M059J (cell line): ENCODE data around the gene PIN1. TPM values are rescaled to one million over a fixed set of nuclear protein-coding genes. Genes with fewer than 3 reads are reported as not detected.
"Not testable (repeated sequence)": the region's sequence is repeated elsewhere in the genome, so short reads cannot be mapped to it uniquely, and the experiment has no call there.

Experiments
- DNase-seq: peaks from one replicate; pipeline ENCODE4 v3.0.0-alpha.2; 2012; ENCODE audit warnings: low read depth
- total RNA-seq: library from RNA; depleted of rRNA; stranded (reverse); fragments of >200 nt; shearing (Covaris generic); gene quantifications from 2 replicates; pipeline ENCODE4 v1.2.3, GENCODE V29; 2014

The PIN1 gene
- total RNA-seq, 1 experiment from 2014 or later, result 182 TPM

DNA sequence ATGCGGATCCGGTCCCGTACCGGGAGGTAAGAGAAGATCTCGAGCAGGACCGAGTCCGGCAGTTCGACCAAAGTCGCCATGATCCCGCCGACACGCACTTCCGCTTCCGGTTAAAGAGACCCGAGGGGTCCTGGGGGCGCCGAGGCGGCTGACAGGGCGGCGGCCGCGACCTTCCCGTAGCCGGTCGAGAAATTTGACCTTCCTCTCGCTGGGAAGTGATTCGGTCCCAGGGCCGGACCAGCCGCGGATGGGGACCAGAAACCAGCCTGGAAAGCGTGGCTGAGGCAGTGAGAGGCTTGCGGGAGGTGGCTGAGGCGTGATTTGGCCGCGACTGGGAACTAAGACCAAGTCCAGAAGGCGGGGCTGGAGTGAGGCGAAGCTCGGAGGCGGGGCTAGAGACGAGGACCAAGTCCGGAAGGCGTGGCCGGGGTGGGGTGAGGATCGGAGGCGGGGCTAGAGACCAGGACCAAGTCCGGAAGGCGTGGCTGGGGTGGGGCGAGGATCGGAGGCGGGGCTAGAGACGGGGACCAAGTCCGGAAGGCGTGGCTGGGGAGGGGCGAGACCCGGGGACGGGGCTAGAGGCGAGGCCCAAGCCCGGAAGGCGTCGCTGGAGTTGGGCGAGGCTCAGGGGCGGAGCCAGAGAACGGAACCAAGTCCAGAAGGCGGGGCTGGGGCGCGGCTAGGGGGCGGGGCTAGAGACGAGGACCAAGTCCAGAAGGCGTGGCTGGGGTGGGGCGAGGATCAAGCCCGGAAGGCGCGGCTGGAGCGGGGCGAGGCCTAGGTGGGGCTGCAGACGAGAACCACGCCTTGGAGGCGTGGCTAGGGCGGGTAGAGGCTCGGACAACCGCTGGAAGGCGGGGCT lies 16.2 kb upstream of the PIN1 start, which contains the start of gene FBXL12:
Gene FBXL12, minus strand, starts transcription at position 346 of the 862 bp plus-strand sequence. Its CDS starts 266 bp downstream, at position 80.
- peak; percentile 98 for DNase-seq

DNA sequence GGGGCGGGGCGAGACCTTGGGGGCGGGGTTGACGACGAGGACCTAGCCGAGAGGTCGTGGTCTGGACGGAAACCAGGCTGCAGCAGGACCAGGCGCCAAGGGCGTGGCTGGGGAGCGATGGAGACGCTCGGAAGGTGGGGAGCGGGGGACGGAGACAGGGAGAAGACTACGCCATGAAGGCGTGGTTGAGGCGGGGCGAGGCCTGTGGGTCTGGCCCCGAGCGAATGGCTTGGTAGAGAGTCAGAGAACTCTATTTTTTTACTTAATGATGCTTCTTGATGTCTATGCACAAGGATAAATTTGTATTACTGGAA lies 15.6 kb upstream of the PIN1 start:
- DNase-seq, result no peak

DNA sequence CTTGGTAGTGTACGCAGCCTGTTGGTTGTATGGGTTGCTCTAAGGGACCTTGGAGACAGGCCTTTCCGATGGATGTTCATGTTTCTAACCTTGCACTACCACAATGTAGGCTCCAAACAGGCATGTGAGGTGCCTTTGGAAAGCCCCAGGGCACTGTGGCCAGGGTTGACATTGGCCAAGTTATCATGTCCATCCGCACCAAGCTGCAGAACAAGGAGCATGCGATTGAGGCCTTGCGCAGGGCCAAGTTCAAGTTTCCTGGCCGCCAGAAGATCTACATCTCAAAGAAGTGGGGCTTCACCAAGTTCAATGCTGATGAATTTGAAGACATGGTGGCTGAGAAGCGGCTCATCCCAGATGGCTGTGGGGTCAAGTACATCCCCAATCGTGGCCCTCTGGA lies 15.1 kb upstream of the PIN1 start:
- DNase-seq, result not testable (repeated sequence)

GRCh38 chr19:9823816-9824215 lies 11.3 kb upstream of the PIN1 start:
- no peak for DNase-seq

DNA sequence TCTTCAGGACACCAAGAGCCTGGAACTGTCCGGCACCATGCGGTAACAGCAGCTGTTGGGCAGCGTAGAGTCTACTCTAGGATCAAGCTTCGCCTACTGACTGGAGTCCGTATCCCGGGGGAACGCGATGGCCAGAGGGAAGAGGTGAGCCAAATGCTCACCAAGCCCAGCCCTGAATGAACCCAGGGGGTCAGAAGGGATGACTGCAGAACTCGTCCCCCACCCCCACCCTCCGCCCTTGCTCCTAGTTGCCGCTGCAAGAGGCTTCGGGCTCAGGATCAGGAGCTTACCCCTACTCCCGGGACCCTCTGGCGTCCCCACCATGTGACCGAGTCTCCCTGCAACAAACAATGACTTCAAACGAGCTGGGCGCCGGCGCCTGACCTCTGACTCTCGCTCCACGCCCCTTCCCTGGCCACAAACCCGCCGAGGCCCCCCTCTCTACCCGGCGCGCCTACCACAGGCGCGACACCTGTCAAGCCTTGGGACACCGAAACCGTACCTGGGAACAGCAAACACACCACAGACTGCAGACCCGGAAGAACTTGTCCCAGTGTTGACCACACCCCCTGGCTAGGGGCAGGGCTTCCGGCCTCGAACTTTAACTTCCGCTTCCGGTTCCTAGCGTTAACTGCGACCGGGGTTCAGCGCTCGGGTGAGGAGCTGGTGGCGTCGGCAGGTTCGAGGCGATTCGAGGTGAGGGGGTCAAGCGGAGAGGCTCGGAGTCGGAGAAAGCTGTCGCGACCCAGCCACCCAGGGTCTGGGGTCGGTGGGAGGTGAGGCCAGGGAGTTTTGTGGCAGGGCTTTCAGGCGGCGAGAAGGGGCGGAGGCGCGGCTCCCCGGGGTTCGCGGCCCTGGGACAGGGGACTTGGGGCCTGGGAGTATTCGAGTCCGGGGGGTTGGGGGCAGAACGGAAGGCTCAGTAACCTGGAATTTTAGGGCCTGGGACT lies 7.6 kb upstream of the PIN1 start, which contains the start of gene UBL5:
Gene UBL5, plus strand, starts transcription at position 630 of the 950 bp plus-strand sequence. CDS start 420 bp downstream, outside the sequence.
- DNase-seq, result peak; percentile 88

DNA sequence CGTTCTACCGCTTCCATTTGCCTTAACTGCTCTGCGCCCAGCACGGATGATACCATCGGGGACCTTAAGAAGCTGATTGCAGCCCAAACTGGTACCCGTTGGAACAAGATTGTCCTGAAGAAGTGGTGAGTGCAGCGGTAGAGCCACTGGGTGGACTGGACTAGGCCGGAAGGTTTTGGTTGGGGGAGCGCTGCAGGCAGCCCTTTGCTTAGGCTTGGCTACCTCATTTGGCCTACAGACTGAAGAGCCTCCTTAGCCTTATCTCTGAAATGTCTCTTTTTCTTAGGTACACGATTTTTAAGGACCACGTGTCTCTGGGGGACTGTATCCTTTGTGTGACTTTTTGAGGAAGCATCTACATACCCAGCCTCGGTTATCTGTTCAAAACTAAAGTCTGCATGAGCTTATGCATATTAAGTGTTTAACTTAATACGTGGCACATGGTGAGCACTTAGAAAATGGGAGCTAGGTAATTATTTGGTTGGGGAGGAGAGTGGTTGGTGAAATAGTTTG lies 6.5 kb upstream of the PIN1 start:
- DNase-seq, result no peak

- no peak for DNase-seq
These were observed 802 bp upstream of the PIN1 start for GRCh38 chr19:9834307-9834725.

- no peak for DNase-seq
These were observed 410 bp downstream of the PIN1 start for GRCh38 chr19:9835507-9835949.

DNA sequence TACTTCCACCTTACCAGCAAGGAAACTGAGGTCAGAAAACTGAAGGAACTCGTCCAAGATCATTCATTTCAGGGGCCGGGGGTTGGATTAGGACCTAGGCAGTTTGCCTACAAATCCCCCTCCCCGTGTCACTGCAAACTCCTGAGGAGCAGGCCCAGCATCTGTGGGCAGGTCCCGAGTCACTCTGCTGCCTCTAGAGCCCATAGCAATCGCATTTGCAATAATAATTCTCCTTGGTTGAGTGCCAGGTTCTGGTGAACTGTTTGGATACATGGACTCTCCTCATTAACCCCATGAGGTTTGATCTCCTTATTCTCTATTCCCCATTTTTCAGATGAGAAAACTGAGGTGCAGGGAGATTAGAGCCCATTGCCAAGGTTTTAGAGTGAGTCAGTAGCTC lies 903 bp downstream of the PIN1 start:
- peak; percentile 53 for DNase-seq

- DNase-seq, result no peak
These were observed 3.2 kb downstream of the PIN1 start for GRCh38 chr19:9838324-9838723.

DNA sequence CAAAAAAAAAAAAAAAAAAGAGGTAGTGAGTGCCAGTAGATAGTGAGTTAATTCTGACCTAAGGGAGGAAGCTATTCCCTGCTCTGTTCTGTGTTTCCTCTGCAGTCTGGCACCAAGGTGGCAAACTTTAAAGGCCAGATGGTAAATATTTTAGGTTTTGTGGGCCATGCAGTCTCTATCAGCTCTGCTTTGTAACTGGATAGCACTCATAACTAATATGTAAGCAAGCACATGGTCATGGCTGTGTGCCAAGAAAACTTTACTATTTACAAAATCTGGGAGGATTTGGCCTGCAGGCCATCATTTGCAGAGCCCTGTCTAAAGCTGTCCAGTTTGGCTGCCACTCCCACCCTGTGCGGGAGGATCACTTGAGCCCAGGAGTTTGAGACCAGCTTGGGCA lies 4.3 kb downstream of the PIN1 start:
- no peak for DNase-seq

DNA sequence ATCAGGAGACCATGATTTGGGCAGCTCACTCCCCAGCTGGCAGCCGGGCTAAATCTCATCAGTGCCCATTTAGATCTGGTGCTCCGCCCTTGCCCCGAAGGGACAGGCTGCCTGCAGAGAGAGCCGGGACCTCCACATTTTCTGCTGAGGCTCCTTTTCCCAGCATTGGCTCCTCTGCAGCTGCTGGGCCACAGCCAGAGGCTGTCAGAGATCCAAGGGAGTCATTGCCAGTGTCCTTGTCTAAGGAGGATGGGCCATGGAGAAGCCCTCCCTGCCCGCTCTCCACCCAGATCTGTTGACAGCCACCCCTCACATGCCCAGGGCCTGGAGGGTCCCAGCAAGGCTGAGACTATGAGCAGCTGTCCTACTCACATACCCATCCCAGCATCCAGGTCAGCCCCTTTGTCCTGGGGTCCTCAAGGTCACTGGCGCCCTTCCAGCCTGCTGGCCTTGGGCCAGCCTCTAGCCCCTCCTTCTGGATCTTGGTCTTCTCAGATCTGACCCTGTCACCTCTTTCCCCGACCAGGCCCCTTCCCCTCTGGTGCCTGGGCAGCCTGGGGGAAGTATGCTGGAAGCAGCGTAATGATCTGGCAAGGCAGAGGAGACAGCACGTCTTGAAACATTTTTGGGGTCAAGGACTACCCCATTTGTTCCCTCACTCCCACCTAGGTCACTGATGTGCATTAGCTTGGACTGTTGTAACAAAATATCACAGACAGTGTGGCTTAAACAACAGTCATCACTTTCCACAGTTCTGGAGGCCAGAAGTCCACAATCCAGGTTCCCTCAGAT lies 7.9 kb downstream of the PIN1 start:
- DNase-seq, result no peak

GRCh38 chr19:9843626-9844273 lies 8.6 kb downstream of the PIN1 start:
- not testable (repeated sequence) for DNase-seq

- DNase-seq, result peak; percentile 62
These were observed 12.1 kb downstream of the PIN1 start for GRCh38 chr19:9847087-9847671.

GRCh38 chr19:9848060-9848459 lies 12.9 kb downstream of the PIN1 start:
- no peak for DNase-seq

DNA sequence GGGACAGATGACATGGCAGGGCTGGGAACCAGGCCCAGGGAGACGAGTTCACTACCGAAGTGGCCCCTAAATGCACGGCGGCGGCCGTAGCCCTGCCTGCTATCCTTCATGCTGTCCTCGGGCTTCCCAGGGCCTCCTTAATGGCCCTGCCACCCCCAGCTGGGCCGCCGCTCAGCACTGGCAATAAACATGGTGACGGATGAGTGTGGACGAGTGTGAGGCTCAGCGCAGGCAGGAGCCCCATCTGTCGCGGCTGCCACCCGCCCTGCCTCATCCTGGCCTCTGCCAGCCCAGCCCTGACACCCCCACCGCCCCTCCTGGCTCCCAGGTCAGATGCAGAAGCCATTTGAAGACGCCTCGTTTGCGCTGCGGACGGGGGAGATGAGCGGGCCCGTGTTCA lies 13.6 kb downstream of the PIN1 start:
- DNase-seq, result no peak

GRCh38 chr19:9849791-9850190 lies 14.7 kb downstream of the PIN1 start:
- DNase-seq, result no peak

DNA sequence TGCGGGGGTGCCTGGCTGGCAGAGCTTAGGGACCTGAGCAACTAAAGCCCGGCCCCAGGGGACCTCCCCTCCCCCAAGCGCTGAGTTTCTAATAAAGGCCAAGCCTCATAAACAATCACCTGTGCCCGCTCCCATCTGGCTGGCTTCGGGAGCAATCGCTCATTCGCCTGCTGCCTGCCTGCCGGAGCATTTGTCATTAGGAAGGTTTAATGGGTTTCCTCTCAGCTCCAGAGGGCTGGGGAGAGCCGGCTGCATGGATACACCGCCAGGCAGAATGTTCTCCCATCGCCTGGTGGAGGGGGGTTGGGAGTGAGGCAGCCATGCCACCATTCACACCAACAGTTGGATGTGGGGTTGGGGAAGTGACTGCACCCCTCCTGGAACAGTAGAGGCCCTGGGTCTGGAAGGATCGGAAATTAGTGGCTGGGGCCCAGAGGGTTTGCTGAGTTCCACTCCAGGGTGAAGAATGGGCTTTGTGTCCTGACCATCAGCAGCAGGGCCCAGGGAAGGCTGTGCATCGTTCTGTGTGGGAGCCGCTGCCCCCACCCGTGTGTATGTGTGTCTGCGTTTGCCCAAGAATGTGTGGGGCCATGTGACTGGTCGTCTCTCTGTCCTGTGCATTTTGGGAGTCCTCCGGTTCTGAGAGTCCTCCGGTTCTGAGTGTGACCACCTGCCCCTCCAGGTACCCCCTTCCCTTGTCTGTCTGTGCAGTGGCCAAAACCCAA lies 15.3 kb downstream of the PIN1 start:
- DNase-seq, result no peak

DNA sequence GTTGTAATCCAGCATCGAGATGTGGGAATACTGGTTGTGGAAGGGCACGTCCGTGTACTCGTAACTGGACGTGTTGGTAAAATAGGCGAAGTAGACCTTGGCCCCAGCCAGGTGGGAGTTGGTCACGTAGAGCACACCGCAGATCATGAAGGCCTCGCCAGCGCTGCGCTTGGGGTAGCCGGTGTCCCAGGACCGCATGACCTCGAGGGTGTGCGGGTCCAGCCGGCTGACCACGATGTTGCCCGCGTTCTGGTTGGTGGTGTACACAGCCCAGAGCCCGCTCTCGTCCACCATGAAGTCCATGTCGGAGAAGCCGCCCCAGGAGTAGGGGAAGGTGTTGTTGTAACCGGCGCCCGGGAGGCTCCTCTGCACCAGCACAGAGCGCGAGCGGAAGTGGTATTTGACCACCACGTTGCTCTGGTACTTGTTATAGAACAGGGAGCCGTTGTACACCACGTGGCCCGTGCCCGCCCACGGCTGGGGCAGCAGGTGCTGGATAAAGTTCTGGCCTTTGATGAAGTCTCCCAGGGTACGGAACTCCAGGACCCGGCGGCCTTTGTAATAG lies 19.2 kb downstream of the PIN1 start:
- no peak for DNase-seq
